ENCODE results near the gene ZNF837.
"Not testable (repeated sequence)": the region's sequence is repeated elsewhere in the genome, so short reads cannot be mapped to it uniquely, and the experiment has no call there.

GRCh38 chr19:58376724-58377123 lies 4.1 kb downstream of the ZNF837 start:
- not testable (repeated sequence) for TF ChIP-seq CTCF (conservative IDR thresholded peaks at IDR 0.05 in 1 of 2, IDR thresholded peaks at IDR 0.05 in 1 of 2; ENCODE audit: low read depth in 1 of 2, low read length in 2 of 2); EZH2 (IDR thresholded peaks at IDR 0.05; ENCODE audit: low read length, missing control alignments)
